HEK293 (cell line): ENCODE results near the gene GTF3C1.

Experiments
- CTCF ChIA-PET: fragments of 350-600 bp; formaldehyde crosslinking; extraction: SDS; loops from one replicate; lab custom pipeline; 2021; ENCODE audit warnings: antibody characterized with exemption; lab: Yijun Ruan, JAX
- POLR2A ChIA-PET: fragments of 300-600 bp; formaldehyde crosslinking; extraction: SDS; loops from one replicate; lab custom pipeline; 2020; ENCODE audit warnings: antibody characterized with exemption, inconsistent platforms; lab: Yijun Ruan, JAX
- H3K27ac ChIP-seq: fragments of 200-500 bp; sonication (Bioruptor generic); 2 replicates; pipeline ENCODE4 v1.5.1; 2014; ENCODE audit warnings: low read depth, low read length, control low read depth, inconsistent platforms; ENCODE audit errors: extremely low read depth
- H3K36me3 ChIP-seq, 2 experiments: fragments of 200-500 bp in 1 of 2; sonication (Bioruptor generic) in 1 of 2; 1 replicate in 1 of 2; 2 replicates in 1 of 2; pipeline ENCODE4 v1.5.1; 2014 to 2017; ENCODE audit warnings: inconsistent platforms in 2 of 2, low read length in 2 of 2; ENCODE audit not compliant: control insufficient read depth in 2 of 2, insufficient read depth in 1 of 2
- H3K4me1 ChIP-seq: fragments of 200-500 bp; sonication (Bioruptor generic); 2 replicates; pipeline ENCODE4 v1.5.1; 2014; ENCODE audit warnings: mild to moderate bottlenecking, low read length, inconsistent platforms; ENCODE audit not compliant: control insufficient read depth, insufficient read depth
- H3K4me3 ChIP-seq: 2 replicates; pipeline ENCODE4 v1.5.1; 2011; ENCODE audit warnings: low read depth, mild to moderate bottlenecking, control low read depth, low read length, moderate library complexity
- H3K9me3 ChIP-seq: fragments of 200-500 bp; sonication (Bioruptor generic); 2 replicates; pipeline ENCODE4 v1.5.1; 2014; ENCODE audit warnings: low read depth, low read length, inconsistent platforms; ENCODE audit not compliant: control insufficient read depth, insufficient read depth
- FEZF1 ChIP-seq: fragments of 450-650 bp; formaldehyde crosslinking; IDR thresholded peaks from 2 replicates; pipeline ENCODE4 v1.5.1; 2016; ENCODE audit warnings: missing biosample characterization, missing genetic modification characterization
- HOXD13 ChIP-seq: sonication (generic); formaldehyde crosslinking; IDR thresholded peaks from 2 replicates; pipeline ENCODE4 v1.8.0; 2022; ENCODE audit warnings: missing genetic modification reagents, borderline replicate concordance
- MYNN ChIP-seq: fragments of 450-650 bp; formaldehyde crosslinking; IDR thresholded peaks from 2 replicates; pipeline ENCODE4 v1.5.1; 2016; ENCODE audit warnings: missing biosample characterization, missing genetic modification characterization, borderline replicate concordance
- SALL2 ChIP-seq: fragments of 450-650 bp; formaldehyde crosslinking; IDR thresholded peaks from 2 replicates; pipeline ENCODE4 v1.5.0; 2017; ENCODE audit warnings: missing biosample characterization, mild to moderate bottlenecking, missing genetic modification characterization, borderline replicate concordance
- ZNF140 ChIP-seq: fragments of 450-650 bp; formaldehyde crosslinking; IDR thresholded peaks from 2 replicates; pipeline ENCODE4 v1.5.1; 2016; ENCODE audit warnings: missing biosample characterization, missing genetic modification characterization
- ZNF175 ChIP-seq: fragments of 450-650 bp; formaldehyde crosslinking; IDR thresholded peaks from 2 replicates; pipeline ENCODE4 v1.5.1; 2016; ENCODE audit warnings: missing biosample characterization, missing genetic modification characterization
- ZNF202 ChIP-seq: fragments of 450-650 bp; formaldehyde crosslinking; IDR thresholded peaks from 2 replicates; pipeline ENCODE4 v1.5.1; 2016; ENCODE audit warnings: missing biosample characterization, missing genetic modification characterization, borderline replicate concordance
- ZNF354C ChIP-seq: fragments of 450-650 bp; formaldehyde crosslinking; IDR thresholded peaks from 2 replicates; pipeline ENCODE4 v1.5.1; 2016; ENCODE audit warnings: missing biosample characterization, missing genetic modification characterization, low read depth, borderline replicate concordance
- ZNF366 ChIP-seq: fragments of 450-650 bp; formaldehyde crosslinking; conservative IDR thresholded peaks from 2 replicates; pipeline ENCODE4 v1.5.1; 2016; ENCODE audit warnings: missing biosample characterization, missing genetic modification characterization
- ZNF416 ChIP-seq: fragments of 450-650 bp; formaldehyde crosslinking; IDR thresholded peaks from 2 replicates; pipeline ENCODE4 v1.5.1; 2016; ENCODE audit warnings: missing biosample characterization, missing genetic modification characterization
- ZNF433 ChIP-seq: fragments of 450-650 bp; formaldehyde crosslinking; IDR thresholded peaks from 2 replicates; pipeline ENCODE4 v1.5.1; 2016; ENCODE audit warnings: missing biosample characterization, missing genetic modification characterization, low read depth
- ZNF561 ChIP-seq: fragments of 450-650 bp; IDR thresholded peaks from 2 replicates; pipeline ENCODE4 v1.5.1; 2018; ENCODE audit warnings: missing biosample characterization, missing genetic modification characterization, borderline replicate concordance
- ZNF621 ChIP-seq: fragments of 450-650 bp; formaldehyde crosslinking; IDR thresholded peaks from 2 replicates; pipeline ENCODE4 v1.5.1; 2017; ENCODE audit warnings: missing biosample characterization, missing genetic modification characterization
- ZNF792 ChIP-seq: fragments of 450-650 bp; formaldehyde crosslinking; IDR thresholded peaks from 2 replicates; pipeline ENCODE4 v1.5.1; 2016; ENCODE audit warnings: missing biosample characterization, missing genetic modification characterization
- ZSCAN30 ChIP-seq: fragments of 450-650 bp; IDR thresholded peaks from 2 replicates; pipeline ENCODE4 v1.5.1; 2018; ENCODE audit warnings: missing biosample characterization, mild to moderate bottlenecking, missing genetic modification characterization, moderate library complexity
- TF ChIP-seq, protein P1 (sequence below): fragments of 450-650 bp; formaldehyde crosslinking; conservative IDR thresholded peaks from 2 replicates; pipeline ENCODE4 v1.5.1; 2016; ENCODE audit warnings: low read depth, missing biosample characterization, missing genetic modification characterization
- TF ChIP-seq, protein P2 (sequence below): fragments of 450-650 bp; formaldehyde crosslinking; IDR thresholded peaks from 2 replicates; pipeline ENCODE4 v1.5.1; 2017; ENCODE audit warnings: missing biosample characterization, mild to moderate bottlenecking, missing genetic modification characterization, moderate library complexity
- TF ChIP-seq, protein P3 (sequence below): fragments of 450-650 bp; formaldehyde crosslinking; IDR thresholded peaks from 2 replicates; pipeline ENCODE4 v1.5.1; 2016; ENCODE audit warnings: missing biosample characterization, missing genetic modification characterization
- TF ChIP-seq, protein P4 (sequence below): fragments of 450-650 bp; formaldehyde crosslinking; IDR thresholded peaks from 2 replicates; pipeline ENCODE4 v1.5.1; 2017; ENCODE audit warnings: missing biosample characterization, missing genetic modification characterization
- TF ChIP-seq, protein P5 (sequence below): fragments of 450-650 bp; formaldehyde crosslinking; IDR thresholded peaks from 2 replicates; pipeline ENCODE4 v1.5.1; 2016; ENCODE audit warnings: missing biosample characterization, missing genetic modification characterization

Gene GTF3C1

DNA sequence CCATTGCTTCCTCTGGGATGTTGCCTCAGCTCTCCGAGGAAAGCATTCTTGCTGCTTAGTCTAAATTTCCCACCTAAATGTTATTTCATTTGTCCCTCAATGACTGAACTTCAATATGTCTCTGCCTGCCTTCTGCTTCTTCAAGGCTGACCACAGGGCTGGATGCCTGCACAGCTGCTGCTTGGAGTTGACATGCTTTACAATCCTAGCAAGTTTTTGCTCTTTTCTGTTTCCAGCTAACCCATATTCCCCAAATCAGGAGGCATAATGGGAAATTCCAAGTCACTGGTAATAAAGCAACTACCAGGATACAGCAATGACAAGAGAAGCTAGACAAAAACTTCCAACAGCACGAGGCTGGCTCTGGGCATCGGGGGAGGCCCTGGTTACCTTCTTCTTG, 48.9 kb downstream of the GTF3C1 start:
- CTCF ChIA-PET = interaction anchor here (1.7 kb wide), 1 partner anchor 14 kb away, joined by 5 read pairs; no protein-coding TSS in a partner anchor
- H3K9me3 ChIP-seq = no peaks in the 10 kb centered on the region
- no peak for TF ChIP-seq ZNF792 (tag by site-specific recombination)
- TF ChIP-seq MYNN (tag by site-specific recombination) = no peak
- TF ChIP-seq, protein P1, sequence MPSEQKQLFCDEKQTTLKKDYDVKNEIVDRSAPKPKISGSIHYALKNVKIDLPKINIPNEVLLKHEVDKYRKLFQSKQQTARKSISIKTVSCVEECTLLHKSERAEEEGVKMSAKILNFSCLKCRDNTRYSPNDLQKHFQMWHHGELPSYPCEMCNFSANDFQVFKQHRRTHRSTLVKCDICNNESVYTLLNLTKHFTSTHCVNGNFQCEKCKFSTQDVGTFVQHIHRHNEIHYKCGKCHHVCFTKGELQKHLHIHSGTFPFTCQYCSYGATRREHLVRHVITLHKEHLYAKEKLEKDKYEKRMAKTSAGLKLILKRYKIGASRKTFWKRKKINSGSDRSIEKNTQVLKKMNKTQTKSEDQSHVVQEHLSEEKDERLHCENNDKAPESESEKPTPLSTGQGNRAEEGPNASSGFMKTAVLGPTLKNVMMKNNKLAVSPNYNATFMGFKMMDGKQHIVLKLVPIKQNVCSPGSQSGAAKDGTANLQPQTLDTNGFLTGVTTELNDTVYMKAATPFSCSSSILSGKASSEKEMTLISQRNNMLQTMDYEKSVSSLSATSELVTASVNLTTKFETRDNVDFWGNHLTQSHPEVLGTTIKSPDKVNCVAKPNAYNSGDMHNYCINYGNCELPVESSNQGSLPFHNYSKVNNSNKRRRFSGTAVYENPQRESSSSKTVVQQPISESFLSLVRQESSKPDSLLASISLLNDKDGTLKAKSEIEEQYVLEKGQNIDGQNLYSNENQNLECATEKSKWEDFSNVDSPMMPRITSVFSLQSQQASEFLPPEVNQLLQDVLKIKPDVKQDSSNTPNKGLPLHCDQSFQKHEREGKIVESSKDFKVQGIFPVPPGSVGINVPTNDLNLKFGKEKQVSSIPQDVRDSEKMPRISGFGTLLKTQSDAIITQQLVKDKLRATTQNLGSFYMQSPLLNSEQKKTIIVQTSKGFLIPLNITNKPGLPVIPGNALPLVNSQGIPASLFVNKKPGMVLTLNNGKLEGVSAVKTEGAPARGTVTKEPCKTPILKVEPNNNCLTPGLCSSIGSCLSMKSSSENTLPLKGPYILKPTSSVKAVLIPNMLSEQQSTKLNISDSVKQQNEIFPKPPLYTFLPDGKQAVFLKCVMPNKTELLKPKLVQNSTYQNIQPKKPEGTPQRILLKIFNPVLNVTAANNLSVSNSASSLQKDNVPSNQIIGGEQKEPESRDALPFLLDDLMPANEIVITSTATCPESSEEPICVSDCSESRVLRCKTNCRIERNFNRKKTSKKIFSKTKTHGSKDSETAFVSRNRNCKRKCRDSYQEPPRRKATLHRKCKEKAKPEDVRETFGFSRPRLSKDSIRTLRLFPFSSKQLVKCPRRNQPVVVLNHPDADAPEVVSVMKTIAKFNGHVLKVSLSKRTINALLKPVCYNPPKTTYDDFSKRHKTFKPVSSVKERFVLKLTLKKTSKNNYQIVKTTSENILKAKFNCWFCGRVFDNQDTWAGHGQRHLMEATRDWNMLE (tag by site-specific recombination) = no peak
- no peak for TF ChIP-seq ZNF621 (tag by site-specific recombination)
- no peak for TF ChIP-seq HOXD13 (CRISPR knock-in tag)
- no peak for TF ChIP-seq ZNF433 (tag by site-specific recombination)
- no peak for TF ChIP-seq ZNF561 (tag by site-specific recombination)
- TF ChIP-seq ZNF202 = no peak
- no peak for TF ChIP-seq ZNF354C (tag by site-specific recombination)
- TF ChIP-seq ZNF366 (tag by site-specific recombination) = no peak
- no peak for TF ChIP-seq ZNF140 (tag by site-specific recombination)
- no peak for TF ChIP-seq ZNF175 (tag by site-specific recombination)
- TF ChIP-seq SALL2 (tag by site-specific recombination) = no peak
- TF ChIP-seq, protein P2, sequence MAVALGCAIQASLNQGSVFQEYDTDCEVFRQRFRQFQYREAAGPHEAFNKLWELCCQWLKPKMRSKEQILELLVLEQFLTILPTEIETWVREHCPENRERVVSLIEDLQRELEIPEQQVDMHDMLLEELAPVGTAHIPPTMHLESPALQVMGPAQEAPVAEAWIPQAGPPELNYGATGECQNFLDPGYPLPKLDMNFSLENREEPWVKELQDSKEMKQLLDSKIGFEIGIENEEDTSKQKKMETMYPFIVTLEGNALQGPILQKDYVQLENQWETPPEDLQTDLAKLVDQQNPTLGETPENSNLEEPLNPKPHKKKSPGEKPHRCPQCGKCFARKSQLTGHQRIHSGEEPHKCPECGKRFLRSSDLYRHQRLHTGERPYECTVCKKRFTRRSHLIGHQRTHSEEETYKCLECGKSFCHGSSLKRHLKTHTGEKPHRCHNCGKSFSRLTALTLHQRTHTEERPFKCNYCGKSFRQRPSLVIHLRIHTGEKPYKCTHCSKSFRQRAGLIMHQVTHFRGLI (tag by site-specific recombination) = no peak
- no peak for TF ChIP-seq ZNF416
- no peak for TF ChIP-seq ZSCAN30 (tag by site-specific recombination)
- TF ChIP-seq, protein P3, sequence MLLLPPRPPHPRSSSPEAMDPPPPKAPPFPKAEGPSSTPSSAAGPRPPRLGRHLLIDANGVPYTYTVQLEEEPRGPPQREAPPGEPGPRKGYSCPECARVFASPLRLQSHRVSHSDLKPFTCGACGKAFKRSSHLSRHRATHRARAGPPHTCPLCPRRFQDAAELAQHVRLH (tag by site-specific recombination) = no peak
- TF ChIP-seq, protein P4, sequence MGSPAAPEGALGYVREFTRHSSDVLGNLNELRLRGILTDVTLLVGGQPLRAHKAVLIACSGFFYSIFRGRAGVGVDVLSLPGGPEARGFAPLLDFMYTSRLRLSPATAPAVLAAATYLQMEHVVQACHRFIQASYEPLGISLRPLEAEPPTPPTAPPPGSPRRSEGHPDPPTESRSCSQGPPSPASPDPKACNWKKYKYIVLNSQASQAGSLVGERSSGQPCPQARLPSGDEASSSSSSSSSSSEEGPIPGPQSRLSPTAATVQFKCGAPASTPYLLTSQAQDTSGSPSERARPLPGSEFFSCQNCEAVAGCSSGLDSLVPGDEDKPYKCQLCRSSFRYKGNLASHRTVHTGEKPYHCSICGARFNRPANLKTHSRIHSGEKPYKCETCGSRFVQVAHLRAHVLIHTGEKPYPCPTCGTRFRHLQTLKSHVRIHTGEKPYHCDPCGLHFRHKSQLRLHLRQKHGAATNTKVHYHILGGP = no peak
- TF ChIP-seq, protein P5, sequence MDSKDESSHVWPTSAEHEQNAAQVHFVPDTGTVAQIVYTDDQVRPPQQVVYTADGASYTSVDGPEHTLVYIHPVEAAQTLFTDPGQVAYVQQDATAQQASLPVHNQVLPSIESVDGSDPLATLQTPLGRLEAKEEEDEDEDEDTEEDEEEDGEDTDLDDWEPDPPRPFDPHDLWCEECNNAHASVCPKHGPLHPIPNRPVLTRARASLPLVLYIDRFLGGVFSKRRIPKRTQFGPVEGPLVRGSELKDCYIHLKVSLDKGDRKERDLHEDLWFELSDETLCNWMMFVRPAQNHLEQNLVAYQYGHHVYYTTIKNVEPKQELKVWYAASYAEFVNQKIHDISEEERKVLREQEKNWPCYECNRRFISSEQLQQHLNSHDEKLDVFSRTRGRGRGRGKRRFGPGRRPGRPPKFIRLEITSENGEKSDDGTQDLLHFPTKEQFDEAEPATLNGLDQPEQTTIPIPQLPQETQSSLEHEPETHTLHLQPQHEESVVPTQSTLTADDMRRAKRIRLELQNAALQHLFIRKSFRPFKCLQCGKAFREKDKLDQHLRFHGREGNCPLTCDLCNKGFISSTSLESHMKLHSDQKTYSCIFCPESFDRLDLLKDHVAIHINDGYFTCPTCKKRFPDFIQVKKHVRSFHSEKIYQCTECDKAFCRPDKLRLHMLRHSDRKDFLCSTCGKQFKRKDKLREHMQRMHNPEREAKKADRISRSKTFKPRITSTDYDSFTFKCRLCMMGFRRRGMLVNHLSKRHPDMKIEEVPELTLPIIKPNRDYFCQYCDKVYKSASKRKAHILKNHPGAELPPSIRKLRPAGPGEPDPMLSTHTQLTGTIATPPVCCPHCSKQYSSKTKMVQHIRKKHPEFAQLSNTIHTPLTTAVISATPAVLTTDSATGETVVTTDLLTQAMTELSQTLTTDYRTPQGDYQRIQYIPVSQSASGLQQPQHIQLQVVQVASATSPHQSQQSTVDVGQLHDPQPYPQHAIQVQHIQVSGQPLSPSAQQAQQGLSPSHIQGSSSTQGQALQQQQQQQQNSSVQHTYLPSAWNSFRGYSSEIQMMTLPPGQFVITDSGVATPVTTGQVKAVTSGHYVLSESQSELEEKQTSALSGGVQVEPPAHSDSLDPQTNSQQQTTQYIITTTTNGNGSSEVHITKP (tag by site-specific recombination) = no peak
- no peak for TF ChIP-seq FEZF1 (tag by site-specific recombination)
- no peak overlapping the region for H3K27ac ChIP-seq
- POLR2A ChIA-PET = no interaction called here
- H3K36me3 ChIP-seq = peaks cover 34 to 99% of the 10 kb centered on the region in 2 experiments
- no peak overlapping the region for H3K4me3 ChIP-seq
- no peaks in the 10 kb centered on the region for H3K4me1 ChIP-seq
